AML-193 (cell line): ENCODE data around the gene VEGFB.
"Not testable (repeated sequence)": the region's sequence is repeated elsewhere in the genome, so short reads cannot be mapped to it uniquely, and the experiment has no call there.

Source experiments
- DNase-seq, 2 experiments: peaks; one replicate each; lab custom pipeline; 2025; lab: John Stamatoyannopoulos, UW

The VEGFB gene

GRCh38 chr11:64232182-64232966 is 2.0 kb upstream of the VEGFB start:
- no peak for DNase-seq

DNA sequence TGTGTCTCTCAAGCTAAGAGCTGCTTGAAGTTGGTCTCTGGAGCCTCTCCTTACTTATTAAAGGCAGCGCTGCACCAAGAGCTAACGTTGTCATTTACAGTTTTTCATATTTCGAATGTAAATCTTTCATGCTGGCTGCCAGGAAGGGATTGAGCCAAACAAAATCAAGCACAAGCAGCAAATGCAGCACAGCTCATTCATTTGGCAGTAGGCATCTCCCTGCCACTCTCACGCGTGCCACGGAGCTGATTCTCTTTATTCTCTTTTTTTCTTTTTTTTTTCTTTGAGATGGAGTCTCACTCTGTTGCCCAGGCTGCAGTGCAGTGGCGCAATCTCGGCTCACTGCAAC is 1.4 kb upstream of the VEGFB start:
- no peak for DNase-seq

DNA sequence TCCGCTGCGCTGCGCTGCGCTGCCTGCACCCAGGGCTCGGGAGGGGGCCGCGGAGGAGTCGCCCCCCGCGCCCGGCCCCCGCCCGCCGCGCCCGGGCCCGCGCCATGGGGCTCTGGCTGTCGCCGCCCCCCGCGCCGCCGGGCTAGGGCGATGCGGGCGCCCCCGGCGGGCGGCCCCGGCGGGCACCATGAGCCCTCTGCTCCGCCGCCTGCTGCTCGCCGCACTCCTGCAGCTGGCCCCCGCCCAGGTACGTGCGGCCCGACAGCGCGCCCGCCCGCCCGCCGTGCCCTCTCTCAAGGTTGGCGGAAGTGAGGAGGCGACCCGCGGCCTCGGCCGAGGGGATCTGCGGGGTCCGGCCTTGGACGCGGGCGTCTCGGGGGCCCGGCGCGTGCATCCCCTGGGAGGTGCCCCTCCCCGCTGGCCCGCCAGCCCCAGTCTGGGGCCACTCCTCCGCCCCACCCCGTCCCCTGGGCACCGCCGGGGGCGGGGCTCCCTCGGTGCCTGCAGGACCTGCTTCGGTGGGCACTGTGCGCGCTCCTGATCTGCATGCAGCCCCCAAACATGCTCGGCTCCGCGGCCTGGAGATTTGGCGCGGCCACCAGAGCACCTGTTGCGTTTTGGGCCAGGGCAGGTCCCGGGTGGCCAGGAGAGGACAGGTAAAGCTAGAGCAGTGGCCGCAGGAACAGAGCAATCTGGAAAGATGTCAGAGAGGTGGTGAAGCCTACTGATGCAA is 429 bp downstream of the VEGFB start:
- DNase-seq, result no peak

DNA sequence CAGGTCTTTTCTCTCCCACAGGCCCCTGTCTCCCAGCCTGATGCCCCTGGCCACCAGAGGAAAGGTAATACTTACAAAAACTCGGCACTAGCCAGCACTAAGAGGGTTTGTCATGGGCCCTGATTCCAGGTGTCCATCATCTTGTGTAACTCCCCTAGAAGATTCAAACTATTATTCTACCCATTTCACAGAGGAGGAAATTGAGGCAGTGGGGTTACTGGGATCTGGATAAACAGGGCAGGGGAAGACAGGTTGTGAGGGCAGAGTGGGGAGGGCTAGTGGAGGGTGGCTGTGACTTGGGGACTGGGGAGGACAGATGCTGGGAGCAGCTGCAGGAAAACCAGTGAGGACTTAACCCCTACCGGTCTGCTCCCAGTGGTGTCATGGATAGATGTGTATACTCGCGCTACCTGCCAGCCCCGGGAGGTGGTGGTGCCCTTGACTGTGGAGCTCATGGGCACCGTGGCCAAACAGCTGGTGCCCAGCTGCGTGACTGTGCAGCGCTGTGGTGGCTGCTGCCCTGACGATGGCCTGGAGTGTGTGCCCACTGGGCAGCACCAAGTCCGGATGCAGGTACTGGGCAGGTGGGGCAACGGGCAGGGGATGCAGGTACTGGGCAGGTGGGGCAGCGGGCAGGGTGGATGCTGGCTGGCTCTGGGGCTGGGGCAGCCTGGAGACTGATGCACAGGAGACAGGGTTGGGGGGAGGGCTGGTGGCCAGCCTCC is 1.2 kb downstream of the VEGFB start:
- DNase-seq, result no peak

DNA sequence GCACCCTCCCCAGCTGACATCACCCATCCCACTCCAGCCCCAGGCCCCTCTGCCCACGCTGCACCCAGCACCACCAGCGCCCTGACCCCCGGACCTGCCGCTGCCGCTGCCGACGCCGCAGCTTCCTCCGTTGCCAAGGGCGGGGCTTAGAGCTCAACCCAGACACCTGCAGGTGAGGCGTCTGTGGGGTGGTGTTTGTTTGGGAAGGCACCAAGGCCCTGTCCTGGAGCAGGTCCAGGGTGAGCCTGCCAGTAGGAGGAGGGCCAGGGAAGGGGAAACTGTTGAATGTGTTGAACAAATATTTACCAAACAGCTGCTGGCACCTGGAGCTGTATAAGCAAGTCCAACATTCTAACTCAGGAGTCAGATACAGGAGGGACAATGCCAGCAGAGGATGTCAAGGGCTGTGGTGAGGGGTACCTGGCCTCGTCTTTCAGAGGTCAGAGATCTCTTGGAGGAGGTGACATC is 3.1 kb downstream of the VEGFB start:
- DNase-seq, result no peak

DNA sequence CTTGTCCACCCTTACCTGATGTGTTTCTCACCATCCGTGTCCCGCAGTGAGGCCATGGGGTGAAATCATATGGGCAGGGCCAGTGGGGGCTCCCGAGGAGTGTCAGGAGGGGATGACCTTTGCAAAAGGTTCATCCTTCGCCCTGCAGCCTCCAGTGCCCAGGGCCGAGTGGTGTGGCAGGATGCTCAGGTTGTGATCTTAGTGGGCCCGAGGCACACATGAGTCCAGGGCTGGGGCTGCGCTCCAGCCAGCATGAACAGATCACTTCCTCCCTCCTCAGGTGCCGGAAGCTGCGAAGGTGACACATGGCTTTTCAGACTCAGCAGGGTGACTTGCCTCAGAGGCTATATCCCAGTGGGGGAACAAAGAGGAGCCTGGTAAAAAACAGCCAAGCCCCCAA is 3.7 kb downstream of the VEGFB start:
- no peak for DNase-seq

DNA sequence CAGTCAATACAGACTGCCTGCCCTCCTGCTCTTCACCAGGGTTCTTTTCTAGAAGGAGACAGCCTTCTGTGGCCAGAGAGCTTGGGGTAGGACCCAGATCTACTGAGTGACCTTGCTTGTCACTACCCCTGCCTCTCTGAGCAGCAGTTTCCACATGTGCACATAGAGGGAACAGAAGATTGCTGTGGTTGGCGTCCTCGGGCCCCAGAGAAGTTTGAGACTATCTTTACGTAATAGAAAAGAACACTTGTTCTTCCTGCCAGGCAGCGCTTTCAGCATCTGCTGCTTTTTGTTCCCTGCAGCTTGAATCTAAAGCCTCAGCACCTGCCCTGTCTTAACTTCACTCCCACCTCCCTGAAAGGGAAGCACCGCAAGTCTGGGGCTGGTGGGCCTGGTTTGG is 4.6 kb downstream of the VEGFB start:
- peak; percentile 37 to 52 for DNase-seq

- peak; percentile 68 to 71 for DNase-seq
These were observed 5.5 kb downstream of the VEGFB start for GRCh38 chr11:64239662-64240434.

DNA sequence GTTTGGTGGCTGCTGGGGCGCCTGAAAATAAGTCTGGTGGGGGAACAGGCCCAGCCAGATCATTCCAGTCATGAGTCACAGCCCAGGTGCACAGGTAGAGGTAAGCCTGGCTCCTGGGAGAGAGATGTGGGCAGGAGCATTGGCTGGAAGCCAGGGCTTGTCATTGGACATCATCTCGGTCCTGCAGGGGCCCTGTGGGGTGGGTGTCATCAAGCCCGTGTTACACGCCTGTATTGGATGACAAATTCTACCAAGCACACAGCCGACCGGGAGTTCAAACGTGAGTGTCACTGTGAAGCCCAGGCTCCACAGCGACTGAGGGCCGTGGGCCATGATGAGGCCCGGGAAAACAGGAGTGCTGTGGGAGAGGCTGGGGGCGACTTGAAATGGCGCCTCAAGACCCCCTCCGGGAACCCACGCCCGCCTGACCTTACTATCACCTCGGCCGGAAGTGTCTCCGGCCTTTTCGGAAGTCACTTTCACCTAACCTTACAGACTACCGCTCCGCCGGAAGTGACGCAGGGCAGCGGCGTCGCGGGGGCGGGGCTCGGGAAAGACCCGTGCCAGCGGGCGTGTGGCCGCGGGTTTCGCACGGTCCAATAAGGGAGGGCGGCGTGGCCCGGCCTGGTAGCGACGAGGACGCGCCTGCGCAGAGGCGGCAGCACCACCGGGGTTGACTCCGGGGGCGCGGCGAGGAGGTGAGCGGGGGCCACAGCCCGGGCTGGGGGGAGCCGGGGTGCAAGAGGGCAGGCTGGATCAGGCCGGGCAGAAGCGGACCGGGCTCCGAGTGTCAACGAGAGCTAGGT is 6.3 kb downstream of the VEGFB start, which contains the start of gene FKBP2:
Gene FKBP2, plus strand, starts transcription at position 661 of the 806 bp plus-strand sequence. CDS start 1,293 bp downstream, outside the sequence.
- peak; percentile 85 to 87 for DNase-seq

DNA sequence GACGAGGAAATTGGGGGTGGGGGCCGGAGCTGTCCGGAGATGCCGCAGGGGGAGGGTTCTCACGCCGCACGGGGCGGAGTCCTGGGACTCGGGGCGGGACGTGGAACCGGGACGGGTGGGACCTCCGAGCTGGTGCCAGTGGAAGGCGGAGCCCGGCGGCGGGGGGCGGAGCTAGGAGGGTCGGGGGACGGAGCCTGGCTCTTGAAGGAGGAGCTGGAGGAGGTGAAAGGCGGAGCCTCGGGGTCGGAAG is 6.8 kb downstream of the VEGFB start:
- DNase-seq, result peak in 1 of 2 experiments; percentile 93

DNA sequence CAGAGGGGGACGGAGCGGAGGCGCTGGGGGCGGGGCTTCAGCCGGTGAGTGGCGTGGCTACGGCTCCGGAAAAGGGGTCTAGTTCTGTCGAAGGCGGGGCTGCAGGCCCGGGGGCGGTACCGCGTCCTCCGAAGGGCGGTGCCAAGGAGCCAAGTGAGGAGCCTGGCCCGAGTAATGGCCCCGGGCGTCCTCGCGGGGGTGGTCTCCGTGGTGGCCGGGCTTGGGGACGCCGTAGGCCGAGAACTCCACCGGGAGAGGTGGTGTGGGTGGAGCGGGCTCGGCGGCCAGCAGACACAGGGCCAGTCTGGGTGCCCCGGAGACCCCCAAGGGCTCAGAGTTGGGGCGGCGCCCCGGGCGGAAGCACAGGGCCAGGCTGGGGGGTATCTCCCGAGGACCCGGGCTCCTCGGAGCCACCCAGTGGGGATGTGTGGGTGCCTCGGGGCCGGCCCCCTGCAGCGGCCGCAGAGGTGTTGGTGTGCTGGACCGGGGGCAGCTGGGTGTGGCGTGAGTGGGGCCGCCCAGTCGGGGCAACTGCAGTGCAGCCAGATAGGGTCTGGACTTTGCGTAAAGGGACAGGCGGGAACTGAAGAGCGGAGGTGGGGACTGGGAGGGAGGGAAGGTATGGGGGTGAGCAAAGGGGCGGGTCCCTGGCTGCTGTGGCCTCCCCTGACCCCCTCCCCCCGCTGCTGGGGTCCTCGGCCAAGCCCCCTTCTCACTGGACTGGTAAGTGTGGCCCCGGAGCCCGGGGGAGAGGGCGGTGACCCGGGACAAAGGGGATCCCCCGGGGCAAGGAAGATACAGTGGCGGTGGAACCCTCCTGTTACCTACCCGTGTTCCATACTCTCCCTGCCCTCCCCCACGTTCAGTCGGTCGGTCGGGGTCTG is 7.3 kb downstream of the VEGFB start:
- peak in 1 of 2 experiments; percentile 96 for DNase-seq

GRCh38 chr11:64243236-64243854 is 9.0 kb downstream of the VEGFB start:
- no peak for DNase-seq

- no peak for DNase-seq
These were observed 9.7 kb downstream of the VEGFB start for GRCh38 chr11:64244107-64244506.

DNA sequence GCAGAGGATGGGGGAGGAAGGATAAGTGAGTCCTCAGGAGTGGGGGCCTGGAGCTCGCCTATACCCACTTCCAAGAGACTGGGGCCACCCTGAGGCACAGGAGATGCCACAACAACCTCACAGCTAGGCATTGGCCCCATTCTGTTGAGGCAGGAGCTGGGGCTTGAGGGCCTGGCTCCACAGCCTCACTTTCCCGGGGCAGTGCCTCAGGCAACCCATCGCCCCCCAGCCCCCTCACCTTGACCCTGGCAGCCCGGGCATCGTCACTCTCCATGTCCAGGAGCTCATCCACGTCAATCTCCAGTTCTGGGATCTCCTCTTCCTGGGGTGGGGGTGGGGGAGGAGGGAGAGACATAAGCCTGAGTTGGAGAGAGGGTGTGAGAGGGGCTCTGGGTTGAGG is 10.6 kb downstream of the VEGFB start:
- DNase-seq, result no peak

DNA sequence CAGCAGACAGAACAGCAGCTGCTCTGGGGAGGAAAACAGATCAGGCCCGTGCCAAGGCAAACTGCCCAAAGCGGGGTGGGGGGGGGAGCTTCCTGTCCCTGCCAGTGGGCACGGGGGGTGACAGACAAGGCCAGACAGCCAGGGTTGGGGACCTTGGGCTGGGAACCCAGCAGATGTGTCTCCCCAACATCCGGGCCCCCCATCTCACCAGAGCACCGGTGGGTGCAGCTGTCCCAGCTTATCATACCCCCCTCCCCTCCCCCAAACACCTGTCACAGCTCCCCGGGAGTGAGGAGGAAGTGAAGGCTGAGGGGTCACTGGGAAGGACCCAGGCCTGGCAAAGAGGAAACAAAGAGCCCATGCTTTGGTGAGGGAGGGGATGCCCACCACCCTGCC is 11.0 kb downstream of the VEGFB start:
- DNase-seq, result peak; percentile 13 to 15

DNA sequence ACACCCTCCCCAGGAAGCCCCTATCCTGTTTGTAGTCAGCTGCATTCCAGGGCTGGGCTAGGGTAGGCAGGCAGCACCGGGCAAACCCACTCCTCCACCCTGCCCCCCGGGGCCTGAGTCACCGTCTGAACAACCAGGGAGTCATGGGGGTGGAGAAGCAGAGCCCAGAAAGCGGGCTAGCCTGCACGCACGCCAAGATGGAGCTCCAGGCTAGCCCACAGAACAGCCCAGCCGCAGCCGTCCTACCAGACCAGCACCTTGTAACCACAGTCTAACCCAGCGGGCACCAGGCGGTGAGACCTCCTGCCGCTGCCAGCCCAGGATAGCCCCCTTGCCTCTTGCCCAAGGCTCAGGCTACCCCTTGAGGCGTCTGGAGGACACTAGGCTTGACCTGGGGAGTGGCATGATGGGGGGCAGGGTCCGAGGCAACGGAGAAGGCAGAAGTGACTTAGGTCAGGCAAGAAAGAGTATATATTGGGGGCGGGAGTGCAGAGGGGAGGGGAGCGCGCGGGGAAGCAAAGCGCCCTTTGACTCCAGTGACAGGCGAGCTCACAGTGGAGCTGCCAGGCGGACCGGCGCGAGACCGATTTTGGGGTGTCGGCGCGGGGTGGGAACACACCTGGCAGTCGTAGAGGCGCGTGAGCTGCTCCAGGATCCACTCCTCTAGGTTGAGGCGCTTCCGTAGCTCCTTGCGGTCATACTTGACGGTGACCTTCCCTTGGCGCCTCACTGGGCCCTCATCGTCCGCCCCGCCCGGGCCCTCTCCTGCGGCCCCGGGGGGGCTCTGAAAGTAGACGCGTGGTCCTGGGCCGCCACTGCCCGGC is 11.6 kb downstream of the VEGFB start:
- peak in 1 of 2 experiments; percentile 30 for DNase-seq

DNA sequence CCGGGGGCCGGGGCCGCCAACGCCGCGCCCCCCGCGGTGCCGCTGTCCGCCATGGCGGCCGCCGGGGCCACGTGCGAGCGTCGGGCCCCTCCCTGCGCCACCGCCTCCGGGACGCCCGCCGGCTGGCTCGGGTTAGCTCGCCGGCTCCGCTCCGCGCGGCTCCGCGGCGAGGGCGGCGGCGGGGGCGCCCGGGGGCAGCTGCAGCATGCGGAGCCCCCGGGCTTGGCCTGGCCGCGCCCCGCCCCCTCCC is 12.2 kb downstream of the VEGFB start:
- not testable (repeated sequence) for DNase-seq

GRCh38 chr11:64246871-64247728 is 12.7 kb downstream of the VEGFB start, which contains the start of gene PPP1R14B:
TSS of gene PPP1R14B (minus strand) at chr11:64246943. CDS start at chr11:64246673, 270 bp downstream.
- DNase-seq, result peak; percentile 64 to 66
